Endothelial cell of umbilical vein (primary cell): Measurements from ENCODE around the gene RECQL5.

Experiments used
- EZH2 ChIP-seq: IDR thresholded peaks from 2 replicates; pipeline ENCODE4 v1.6.1; 2012; ENCODE audit warnings: borderline replicate concordance, low read depth, mild to moderate bottlenecking, moderate library complexity, low read length, inconsistent platforms; ENCODE audit not compliant: severe bottlenecking
- POLR2A ChIP-seq: IDR thresholded peaks from 2 replicates; pipeline ENCODE4 v1.6.1; 2012; ENCODE audit warnings: low read depth, mild to moderate bottlenecking, control low read depth, low read length
- TF ChIP-seq, protein P1 (sequence below), 2 donors: IDR thresholded peaks; 1 replicate in 1 of 2; 2 replicates in 1 of 2; pipeline ENCODE4 v1.5.1; 2011; ENCODE audit warnings: low read length in 2 of 2, mild to moderate bottlenecking in 2 of 2, moderate library complexity in 2 of 2, control low read depth in 1 of 2, inconsistent platforms in 1 of 2, low read depth in 1 of 2; ENCODE audit not compliant: insufficient read depth in 1 of 2; ENCODE audit errors: extremely low read depth in 1 of 2
- TF ChIP-seq, protein P2 (sequence below): IDR thresholded peaks from 2 replicates; pipeline ENCODE4 v1.6.1; 2011; ENCODE audit not compliant: insufficient read depth, insufficient read length

GRCh38 chr17:75673487-75673886 is 6.5 kb upstream of the RECQL5 start:
- TF ChIP-seq EZH2 (no peak), POLR2A (no peak)
- TF ChIP-seq, protein P1, sequence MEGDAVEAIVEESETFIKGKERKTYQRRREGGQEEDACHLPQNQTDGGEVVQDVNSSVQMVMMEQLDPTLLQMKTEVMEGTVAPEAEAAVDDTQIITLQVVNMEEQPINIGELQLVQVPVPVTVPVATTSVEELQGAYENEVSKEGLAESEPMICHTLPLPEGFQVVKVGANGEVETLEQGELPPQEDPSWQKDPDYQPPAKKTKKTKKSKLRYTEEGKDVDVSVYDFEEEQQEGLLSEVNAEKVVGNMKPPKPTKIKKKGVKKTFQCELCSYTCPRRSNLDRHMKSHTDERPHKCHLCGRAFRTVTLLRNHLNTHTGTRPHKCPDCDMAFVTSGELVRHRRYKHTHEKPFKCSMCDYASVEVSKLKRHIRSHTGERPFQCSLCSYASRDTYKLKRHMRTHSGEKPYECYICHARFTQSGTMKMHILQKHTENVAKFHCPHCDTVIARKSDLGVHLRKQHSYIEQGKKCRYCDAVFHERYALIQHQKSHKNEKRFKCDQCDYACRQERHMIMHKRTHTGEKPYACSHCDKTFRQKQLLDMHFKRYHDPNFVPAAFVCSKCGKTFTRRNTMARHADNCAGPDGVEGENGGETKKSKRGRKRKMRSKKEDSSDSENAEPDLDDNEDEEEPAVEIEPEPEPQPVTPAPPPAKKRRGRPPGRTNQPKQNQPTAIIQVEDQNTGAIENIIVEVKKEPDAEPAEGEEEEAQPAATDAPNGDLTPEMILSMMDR (IDR thresholded peaks at IDR 0.05; ENCODE audit: extremely low read depth in 1 of 2, insufficient read depth in 1 of 2, low read depth in 1 of 2, low read length in 2 of 2) = no peak
- TF ChIP-seq, protein P2, sequence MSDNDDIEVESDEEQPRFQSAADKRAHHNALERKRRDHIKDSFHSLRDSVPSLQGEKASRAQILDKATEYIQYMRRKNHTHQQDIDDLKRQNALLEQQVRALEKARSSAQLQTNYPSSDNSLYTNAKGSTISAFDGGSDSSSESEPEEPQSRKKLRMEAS = no peak
